ENCODE measurements around the gene NCAPG.

Gene NCAPG

GRCh38 chr4:17877661-17878060, 66.9 kb downstream of the NCAPG start:
- no peak for DNase-seq (ENCODE audit: low read depth)

GRCh38 chr4:17884063-17884462, 73.3 kb downstream of the NCAPG start:
- no peak for DNase-seq (ENCODE audit: low read depth)

DNA sequence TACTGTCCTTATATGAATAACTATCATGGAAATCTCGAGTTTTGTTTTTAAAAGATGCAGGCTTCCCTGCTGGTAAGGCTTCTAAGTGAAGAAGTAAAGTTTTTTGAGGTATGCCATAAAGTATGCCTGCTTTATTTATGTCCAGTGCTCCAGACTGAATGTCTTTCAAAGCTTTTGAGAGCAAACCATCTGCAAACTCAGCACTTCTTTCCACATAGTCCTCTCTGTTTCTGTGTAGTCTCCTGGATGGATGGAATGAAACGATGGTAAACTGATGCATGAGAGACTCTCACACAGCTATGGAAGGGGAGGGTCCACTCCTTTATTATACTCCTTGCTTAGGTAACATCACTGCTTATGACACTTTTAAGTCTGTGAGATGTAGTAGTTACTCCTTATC, 73.7 kb downstream of the NCAPG start:
- DNase-seq (ENCODE audit: low read depth): no peak

DNA sequence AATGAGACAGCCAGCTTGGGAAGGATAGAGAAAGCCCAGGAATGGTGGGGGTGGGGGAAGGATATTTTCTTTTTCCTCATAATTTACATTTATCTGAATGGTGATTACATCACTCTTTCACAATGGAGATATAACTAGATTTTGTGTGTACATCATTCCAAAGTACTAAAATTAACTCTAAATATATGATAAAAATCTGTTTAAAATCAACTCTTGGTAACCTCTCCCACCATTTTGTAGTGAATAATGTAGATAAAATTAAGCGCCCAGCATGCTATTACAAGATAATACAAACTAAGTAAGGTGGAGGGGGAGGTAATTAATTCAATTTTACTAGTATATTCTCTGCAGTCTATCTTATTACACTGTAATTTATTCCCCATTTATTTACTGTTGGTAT, 78.9 kb downstream of the NCAPG start:
- no peak for DNase-seq (ENCODE audit: low read depth)

GRCh38 chr4:17894421-17894820, 83.6 kb downstream of the NCAPG start:
- DNase-seq (ENCODE audit: low read depth): no peak
